Panc1 (cell line): ENCODE data around the gene NDUFA13.

ENCODE experiments used
- CTCF ChIP-seq: fragments of 450-650 bp; IDR thresholded peaks from 2 replicates; pipeline ENCODE4 v1.5.1; 2017; ENCODE audit warnings: mild to moderate bottlenecking
- POLR2AphosphoS5 ChIP-seq: IDR thresholded peaks from 2 replicates; pipeline ENCODE4 v1.6.1; 2012; ENCODE audit warnings: mild to moderate bottlenecking, low read depth, low read length, moderate library complexity
- SIN3A ChIP-seq: IDR thresholded peaks from 2 replicates; pipeline ENCODE4 v1.6.1; 2012; ENCODE audit warnings: low read depth, mild to moderate bottlenecking, low read length, moderate library complexity, borderline replicate concordance; ENCODE audit not compliant: insufficient read depth

GRCh38 chr19:19554074-19555023 lies 38.3 kb downstream of the NDUFA13 start:
- TF ChIP-seq CTCF, result peak; percentile 87
- TF ChIP-seq POLR2AphosphoS5, result no peak
- TF ChIP-seq SIN3A, result no peak
